ENCODE data around the gene OAF.

Gene OAF

GRCh38 chr11:120229451-120230424 is 18.9 kb downstream of the OAF start:
- in situ Hi-C loops (cut with MboI; ENCODE audit: low sequenced_read_pairs, unreplicated experiment), result loop anchor here (5.0 kb wide), 2 partner anchors 57 to 73 kb away; no protein-coding TSS in a partner anchor
- peak; percentile 58 for DNase-seq (ENCODE audit: low spot score)

GRCh38 chr11:120230433-120231071 is 19.7 kb downstream of the OAF start:
- TF ChIP-seq CTCF (IDR thresholded peaks at IDR 0.05; ENCODE audit: borderline replicate concordance, control extremely low read depth, extremely low read depth, insufficient read depth, missing control alignments), result no peak
- in situ Hi-C loops (cut with MboI; ENCODE audit: low sequenced_read_pairs, unreplicated experiment), result loop anchor here (5.0 kb wide), 1 partner anchor 72 kb away; no protein-coding TSS in a partner anchor
- DNase-seq (ENCODE audit: low spot score), result no peak

More at GRCh38 chr11:120229451-120230424, 18.9 kb downstream of the OAF start:
- peak; percentile 55 for TF ChIP-seq CTCF (IDR thresholded peaks at IDR 0.05; ENCODE audit: borderline replicate concordance, control extremely low read depth, extremely low read depth, insufficient read depth, missing control alignments)

GRCh38 chr11:120231963-120232362 is 21.1 kb downstream of the OAF start:
- TF ChIP-seq CTCF (IDR thresholded peaks at IDR 0.05; ENCODE audit: borderline replicate concordance, control extremely low read depth, extremely low read depth, insufficient read depth, missing control alignments), result no peak
- no peak for DNase-seq (ENCODE audit: low spot score)
- in situ Hi-C loops (cut with MboI; ENCODE audit: low sequenced_read_pairs, unreplicated experiment), result loop anchor here (5.0 kb wide), 1 partner anchor 70 kb away; no protein-coding TSS in a partner anchor

GRCh38 chr11:120233207-120233803 is 22.5 kb downstream of the OAF start:
- no peak for DNase-seq (ENCODE audit: low spot score)
- in situ Hi-C loops (cut with MboI; ENCODE audit: low sequenced_read_pairs, unreplicated experiment), result loop anchor here (5.0 kb wide), 1 partner anchor 69 kb away; no protein-coding TSS in a partner anchor
- TF ChIP-seq CTCF (IDR thresholded peaks at IDR 0.05; ENCODE audit: borderline replicate concordance, control extremely low read depth, extremely low read depth, insufficient read depth, missing control alignments), result no peak

- TF ChIP-seq CTCF (IDR thresholded peaks at IDR 0.05; ENCODE audit: borderline replicate concordance, control extremely low read depth, extremely low read depth, insufficient read depth, missing control alignments), result peak; percentile 92
- peak; percentile 83 for DNase-seq (ENCODE audit: low spot score)
- in situ Hi-C loops (cut with MboI; ENCODE audit: low sequenced_read_pairs, unreplicated experiment), result no loop called here
Observed at GRCh38 chr11:120235024-120235628, 24.3 kb downstream of the OAF start.

Data from GM13976 (cell line).